Right cardiac atrium (tissue), 5 donors: ENCODE results near the gene AIFM3. TPM values are rescaled to one million over a fixed set of nuclear protein-coding genes. Genes with fewer than 3 reads are reported as not detected.
"Not testable (repeated sequence)": the region's sequence is repeated elsewhere in the genome, so short reads cannot be mapped to it uniquely, and the experiment has no call there.

Experiments used
- ATAC-seq, 2 donors: fragments of 200-7000 bp; cut with Tn5 transposase; one replicate each; pipeline versions ENCODE4 v1.8.0 to v1.9.1; 2020; ENCODE audit warnings: moderate library complexity in 2 of 2, mild to moderate bottlenecking in 1 of 2
- DNase-seq, 3 donors: peaks; one replicate each; pipeline ENCODE4 v3.0.0-alpha.2; 2020
- H3K27ac ChIP-seq: one replicate; pipeline ENCODE4 v1.5.1; 2013; ENCODE audit warnings: mild to moderate bottlenecking, low read length, control low read depth, moderate library complexity
- H3K27me3 ChIP-seq: one replicate; pipeline ENCODE4 v1.6.1; 2013; ENCODE audit not compliant: control insufficient read depth, insufficient read depth
- H3K4me1 ChIP-seq: one replicate; pipeline ENCODE4 v1.6.1; 2013; ENCODE audit warnings: low read length; ENCODE audit not compliant: control insufficient read depth, insufficient read depth
- H3K4me3 ChIP-seq: one replicate; pipeline ENCODE4 v1.5.1; 2013; ENCODE audit warnings: low read length, control low read depth
- H3K9me3 ChIP-seq: one replicate; pipeline ENCODE4 v1.6.1; 2013; ENCODE audit warnings: low read length; ENCODE audit not compliant: control insufficient read depth
- WGBS: extraction: QIAGEN DNeasy Blood & Tissue Kit; methylation state at CpG from one replicate; pipeline ENCODE4 v1.1.7; 2013; 5-methylcytosine and 5-hydroxymethylcytosine counted together
- intact Hi-C, 4 donors: fragments of 100-400 bp; cut with DNase I; formaldehyde crosslinking; loops; one replicate each; pipeline versions ENCODE4 v1.11.0 to v1.14.0; 2022 to 2023
- polyA plus RNA-seq: library from polyadenylated mRNA; stranded (reverse); fragments of 200-250 nt; gene quantifications from one replicate; pipeline ENCODE4 v1.2.3, GENCODE V29; 2013
- total RNA-seq, 4 donors: library from RNA; stranded (reverse); fragmentation: NEBNext Ultra II Directional; extraction: Animal tissue kit (Norgen Biotek cat#: 25700); gene quantifications; one replicate each; pipeline ENCODE4 v1.2.1, GENCODE V29; 2021
- donor health status: healthy with polysubstance abuse.
- donor health status: DM: no; HTN: yes; CAD: no.
- donor health status: DM: no; HTN: no; CAD: no.
- donor health status: DM: no; HTN: yes; CAD: no; lungs with severe emphysema.
- donor health status: DM: yes; HTN: yes; CAD: no.

Gene AIFM3
- total and polyA plus RNA-seq, 5 donors, result 1.0 to 2.1 (median 1.4) TPM

DNA sequence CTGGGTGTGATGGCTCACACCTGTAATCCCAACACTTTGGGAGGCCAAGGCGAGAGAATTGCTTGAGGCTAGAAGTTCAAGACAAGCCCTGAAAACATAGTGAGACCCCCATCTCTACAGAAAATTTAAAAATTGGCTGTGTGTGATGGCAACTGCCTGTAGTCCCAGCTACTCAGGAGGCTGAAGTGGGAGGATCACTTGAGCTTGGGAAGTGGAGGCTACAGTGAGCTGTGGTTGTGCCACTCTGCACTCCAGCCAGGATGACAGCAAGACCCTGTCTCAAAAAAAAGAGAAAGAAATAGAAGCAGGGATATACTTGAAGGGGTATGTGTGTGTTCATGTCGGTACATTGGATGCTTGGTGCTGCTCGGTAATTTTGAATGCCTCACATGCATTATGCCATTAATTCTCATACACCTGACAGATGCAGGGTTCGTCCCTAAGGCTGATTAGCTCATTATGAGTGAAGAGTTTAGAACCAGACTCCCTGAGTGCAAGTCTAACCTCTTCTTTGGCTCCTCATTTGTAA is 35.9 kb upstream of the AIFM3 start:
- Histone ChIP-seq H3K4me3 (no peak overlapping the region), H3K27me3 (no peaks in the 10 kb centered on the region), H3K27ac (no peak overlapping the region), H3K9me3 (no peaks in the 10 kb centered on the region), H3K4me1 (peaks cover 3% of the 10 kb centered on the region)
- ATAC-seq (no peak), DNase-seq (no peak)
- whole genome bisulfite sequencing, result 94% methylated on average over 4 of the region's 4 CpGs
- intact Hi-C loops, result no loop called here

DNA sequence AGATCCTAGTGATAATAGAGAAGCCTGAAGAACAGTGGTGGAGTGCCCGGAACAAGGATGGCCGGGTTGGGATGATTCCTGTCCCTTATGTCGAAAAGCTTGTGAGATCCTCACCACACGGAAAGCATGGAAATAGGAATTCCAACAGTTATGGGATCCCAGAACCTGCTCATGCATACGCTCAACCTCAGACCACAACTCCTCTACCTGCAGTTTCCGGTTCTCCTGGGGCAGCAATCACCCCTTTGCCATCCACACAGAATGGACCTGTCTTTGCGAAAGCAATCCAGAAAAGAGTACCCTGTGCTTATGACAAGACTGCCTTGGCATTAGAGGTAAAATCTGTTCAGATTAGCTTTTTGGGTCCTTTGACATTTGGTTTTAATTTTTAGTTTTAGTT is 33.1 kb upstream of the AIFM3 start:
- Histone ChIP-seq H3K4me1 (peaks cover 11% of the 10 kb centered on the region), H3K4me3 (no peak overlapping the region), H3K27me3 (no peaks in the 10 kb centered on the region), H3K9me3 (no peaks in the 10 kb centered on the region), H3K27ac (no peak overlapping the region)
- intact Hi-C loops, result no loop called here
- ATAC-seq (no peak), DNase-seq (no peak)
- WGBS, result 91% methylated on average over 7 of the region's 7 CpGs

DNA sequence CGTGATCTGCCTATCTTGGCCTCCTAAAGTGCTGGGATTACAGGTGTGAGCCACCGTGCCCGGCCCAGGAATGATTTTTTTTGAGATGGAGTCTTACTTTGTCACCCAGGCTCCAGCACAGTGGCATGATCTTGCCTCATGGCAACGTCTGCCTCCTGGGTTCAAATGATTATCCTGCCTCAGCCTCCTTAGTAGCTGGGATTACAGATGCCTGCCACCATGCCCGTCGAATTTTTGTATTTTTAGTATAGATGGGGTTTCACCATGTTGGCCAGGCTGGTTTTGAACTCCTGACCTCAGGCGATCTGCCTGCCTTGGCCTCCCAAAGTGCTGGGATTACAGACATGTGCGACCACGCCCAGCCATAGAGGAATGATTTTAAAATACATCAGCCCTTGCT is 32.0 kb upstream of the AIFM3 start:
- ATAC-seq, H3K27me3 ChIP-seq, H3K9me3 ChIP-seq, DNase-seq, H3K27ac ChIP-seq, H3K4me3 ChIP-seq, intact Hi-C loops: not testable (repeated sequence)
- WGBS, result 91% methylated on average over 9 of the region's 9 CpGs
- peaks cover 11% of the 10 kb centered on the region for H3K4me1 ChIP-seq

DNA sequence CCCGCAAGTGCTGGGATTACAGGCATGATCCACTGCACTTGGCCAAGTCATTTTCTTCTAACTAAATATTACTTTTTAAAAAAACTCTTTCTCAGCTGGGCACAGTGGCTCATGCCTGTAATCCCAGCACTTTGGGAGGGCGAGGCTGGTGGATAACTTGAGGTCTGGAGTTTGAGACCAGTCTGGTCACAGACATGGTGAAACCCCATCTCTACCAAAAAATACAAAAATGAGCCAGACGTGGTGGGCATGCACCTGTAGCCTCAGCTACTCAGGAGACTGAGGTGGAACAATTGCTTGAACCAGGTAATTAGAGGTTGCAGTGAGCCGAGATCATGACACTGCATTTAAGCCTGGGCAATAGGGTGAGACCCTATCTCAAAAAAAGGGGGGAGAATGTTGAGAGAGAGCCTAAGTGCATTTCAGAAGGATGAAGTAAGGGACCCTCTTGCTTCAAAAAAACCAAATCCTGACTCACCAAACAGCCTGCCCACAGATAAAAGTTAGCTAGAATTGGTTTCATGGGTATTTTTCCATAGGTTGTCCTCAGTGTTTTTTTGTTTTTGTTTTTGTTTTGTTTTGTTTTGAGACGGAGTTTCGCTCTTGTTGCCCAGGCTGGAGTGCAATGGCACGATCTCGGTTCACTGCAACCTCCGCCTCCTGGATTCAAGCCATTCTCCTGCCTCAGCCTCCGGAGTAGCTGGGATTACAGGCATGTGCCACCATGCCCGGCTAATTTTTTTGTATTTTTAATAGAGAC is 31.1 kb upstream of the AIFM3 start:
- H3K27me3 ChIP-seq, ATAC-seq, H3K4me3 ChIP-seq, intact Hi-C loops, H3K27ac ChIP-seq, H3K9me3 ChIP-seq, DNase-seq: not testable (repeated sequence)
- 82% methylated on average over 11 of the region's 11 CpGs for WGBS
- H3K4me1 ChIP-seq, result peaks cover 11% of the 10 kb centered on the region

DNA sequence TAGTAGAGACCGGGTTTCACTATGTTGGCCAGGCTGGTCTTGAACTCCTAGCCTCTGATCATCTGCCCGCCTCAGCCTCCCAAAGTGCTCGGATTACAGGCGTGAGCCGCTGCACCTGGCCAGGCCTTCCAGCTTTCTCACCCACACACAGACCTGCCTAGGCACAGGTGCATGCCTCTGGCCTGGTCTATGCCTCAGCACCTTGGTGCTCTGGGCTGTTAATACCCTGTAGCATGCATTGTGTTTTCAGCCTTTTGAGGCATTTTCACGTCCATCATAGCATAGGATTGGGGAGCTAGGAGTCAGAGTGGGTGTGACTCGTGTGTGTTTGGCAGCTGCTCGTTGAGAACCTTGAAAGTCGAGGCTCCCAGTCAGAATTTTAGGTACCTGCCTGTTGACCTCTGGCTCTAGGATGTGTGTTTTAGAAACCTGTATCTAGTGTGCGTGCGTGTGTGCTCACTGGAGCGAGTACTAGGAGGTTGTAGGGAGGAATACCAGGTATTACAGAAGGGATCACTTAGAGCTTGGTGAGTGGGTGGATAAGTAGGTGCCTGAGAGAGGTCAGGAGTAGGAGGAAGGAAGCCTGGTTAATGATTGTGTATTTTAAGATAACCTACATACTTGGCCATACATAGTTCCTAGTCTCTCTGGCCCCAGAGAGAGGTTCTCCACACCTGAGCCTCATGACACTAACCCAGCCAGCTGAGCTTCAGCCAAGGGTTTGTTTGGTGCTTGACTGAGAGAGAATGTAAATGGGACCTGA is 29.8 kb upstream of the AIFM3 start:
- H3K27me3 ChIP-seq, result no peaks in the 10 kb centered on the region
- no peak for DNase-seq
- H3K4me1 ChIP-seq, result peaks cover 11% of the 10 kb centered on the region
- H3K9me3 ChIP-seq, result no peaks in the 10 kb centered on the region
- peak; percentile 25 to 36 for ATAC-seq
- 72% methylated on average over 12 of the region's 12 CpGs for WGBS
- no peak overlapping the region for H3K4me3 ChIP-seq
- H3K27ac ChIP-seq, result no peak overlapping the region
- intact Hi-C loops, result no loop called here

DNA sequence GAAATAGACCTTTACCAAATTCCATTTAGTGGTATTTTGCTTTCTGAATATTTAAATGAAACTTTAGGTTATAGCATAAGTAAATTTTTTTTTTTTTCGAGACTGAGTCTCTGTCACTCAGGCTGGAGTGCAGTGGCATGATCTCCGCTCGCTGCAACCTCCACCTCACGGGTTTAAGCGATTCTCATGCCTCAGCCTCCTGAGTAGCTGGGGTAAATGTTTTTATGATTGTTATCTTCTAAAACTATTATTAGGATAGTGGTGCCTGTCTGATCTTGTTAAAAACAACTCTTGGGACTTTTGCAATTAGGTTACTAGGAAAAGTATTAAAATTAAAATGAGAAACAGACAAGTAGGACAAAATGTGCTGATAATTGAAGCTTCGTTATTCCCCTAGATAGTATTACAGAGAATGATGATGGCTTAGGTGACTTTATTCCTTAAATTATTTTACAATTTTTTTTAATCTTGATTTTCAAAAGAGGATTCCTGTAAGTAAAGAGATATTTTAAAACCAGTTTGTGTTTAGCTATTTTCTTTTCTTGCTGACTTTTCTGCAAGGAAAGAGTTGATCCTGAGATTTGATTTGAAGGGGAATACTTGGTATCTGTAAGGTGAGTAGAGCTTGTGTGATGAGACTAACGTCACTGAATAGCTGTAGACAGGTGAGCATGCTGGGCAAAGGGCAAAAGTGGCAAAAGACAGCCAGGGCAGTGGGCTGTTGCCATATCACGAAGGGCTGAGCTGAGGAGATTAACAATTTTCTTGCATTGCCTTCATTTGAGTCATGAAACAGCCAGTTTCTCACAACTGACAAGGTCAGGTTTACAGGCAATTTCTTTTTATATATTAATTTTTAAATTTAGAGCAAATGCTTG is 29.0 kb upstream of the AIFM3 start:
- DNase-seq (no peak), ATAC-seq (no peak)
- H3K27ac ChIP-seq, result no peak overlapping the region
- intact Hi-C loops, result no loop called here
- H3K4me3 ChIP-seq, result no peak overlapping the region
- 82% methylated on average over 8 of the region's 8 CpGs for WGBS
- H3K27me3 ChIP-seq, result no peaks in the 10 kb centered on the region
- peaks cover 11% of the 10 kb centered on the region for H3K4me1 ChIP-seq
- H3K9me3 ChIP-seq, result no peaks in the 10 kb centered on the region

DNA sequence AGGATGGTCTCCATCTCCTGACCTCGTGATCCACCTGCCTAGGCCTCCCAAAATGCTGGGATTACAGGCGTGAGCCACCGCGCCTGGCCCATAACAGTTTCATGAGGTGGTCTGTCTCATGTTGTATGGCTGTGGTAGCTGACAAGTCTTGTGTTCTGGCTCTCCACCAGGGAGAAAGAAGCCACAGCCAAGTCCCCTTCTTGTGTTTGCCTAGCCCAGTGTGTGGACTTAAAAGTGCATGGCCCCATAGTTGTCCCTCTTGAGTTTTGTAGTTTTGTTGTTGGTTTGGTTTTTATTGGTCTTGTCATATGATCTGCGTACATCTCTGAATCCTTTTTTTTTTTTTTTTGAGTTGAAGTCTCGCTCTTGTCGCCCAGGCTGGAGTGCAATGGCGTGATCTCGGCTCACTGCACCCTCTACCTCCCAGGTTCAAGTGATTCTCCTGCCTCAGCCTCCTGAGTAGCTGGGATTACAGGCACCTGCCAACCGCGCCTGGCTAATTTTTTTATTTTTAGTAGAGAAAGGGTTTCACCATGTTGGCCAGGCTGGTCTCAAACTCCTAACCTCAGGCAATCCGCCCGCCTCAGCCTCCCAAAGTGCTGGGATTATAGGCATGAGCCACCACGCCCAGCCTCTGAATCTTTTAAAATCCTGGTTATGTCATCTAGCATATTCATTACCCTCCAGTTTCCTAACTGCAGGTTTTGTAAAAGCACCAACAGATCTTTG is 27.4 kb upstream of the AIFM3 start:
- H3K9me3 ChIP-seq, ATAC-seq, H3K27me3 ChIP-seq, H3K4me3 ChIP-seq, H3K27ac ChIP-seq, DNase-seq, intact Hi-C loops: not testable (repeated sequence)
- H3K4me1 ChIP-seq, result peaks cover 11% of the 10 kb centered on the region
- 94% methylated on average over 14 of the region's 14 CpGs for WGBS

DNA sequence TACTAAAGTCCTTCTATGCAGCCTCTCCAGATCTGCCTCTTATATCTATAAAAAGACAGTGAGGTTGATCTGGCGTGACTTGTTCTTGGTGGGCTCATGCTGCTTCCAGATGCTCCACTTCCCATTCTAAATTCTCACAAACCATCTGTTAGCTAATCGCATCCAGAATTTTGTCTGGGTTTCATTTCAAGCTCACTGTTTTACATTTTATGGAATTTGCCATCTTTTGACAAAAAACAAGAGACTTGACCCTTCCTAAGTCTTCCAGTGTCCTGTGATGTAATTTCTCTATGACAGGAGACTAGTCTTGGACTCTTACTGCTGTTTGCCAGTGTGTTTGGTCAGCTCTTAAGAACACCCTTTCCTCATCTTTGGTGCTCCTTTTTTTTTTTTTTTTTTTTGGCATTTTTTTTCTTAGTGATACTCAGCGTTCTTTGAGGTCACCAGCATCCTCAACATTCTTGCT is 26.8 kb upstream of the AIFM3 start:
- DNase-seq (no peak), ATAC-seq (no peak)
- Histone ChIP-seq H3K9me3 (no peaks in the 10 kb centered on the region), H3K27me3 (no peaks in the 10 kb centered on the region), H3K27ac (no peak overlapping the region), H3K4me3 (no peak overlapping the region), H3K4me1 (peaks cover 11% of the 10 kb centered on the region)
- 67% methylated on average over 3 of the region's 3 CpGs for WGBS
- intact Hi-C loops, result no loop called here

DNA sequence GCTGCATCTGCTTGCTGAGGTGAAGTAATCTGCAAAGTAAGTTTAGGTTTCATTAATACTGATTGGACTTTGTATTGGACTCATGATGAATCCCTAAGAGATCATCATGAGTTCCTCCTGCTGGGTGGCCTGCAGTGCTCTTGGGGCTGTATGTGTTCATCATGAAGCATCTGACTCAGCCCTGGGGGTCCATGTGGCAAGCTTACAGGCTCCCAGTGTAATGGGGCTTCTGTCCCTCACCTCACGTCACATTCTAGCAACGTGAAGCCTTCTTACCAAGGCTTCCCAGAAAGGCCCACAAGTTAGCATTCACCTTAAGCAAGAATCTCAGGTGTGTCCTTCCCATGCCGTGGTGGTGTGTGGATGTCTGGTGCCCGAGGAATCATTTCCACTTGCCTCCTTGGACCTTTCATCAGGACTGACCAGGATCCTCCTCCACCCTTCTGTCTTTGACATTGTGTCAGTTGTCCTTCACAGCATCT is 26.1 kb upstream of the AIFM3 start:
- 80% methylated on average over 4 of the region's 4 CpGs for WGBS
- no peak for ATAC-seq
- no peak for DNase-seq

More for the DNA sequence above, 26.1 kb upstream of the AIFM3 start:
- peaks cover 11% of the 10 kb centered on the region for H3K4me1 ChIP-seq
- H3K27me3 ChIP-seq, result no peaks in the 10 kb centered on the region
- H3K9me3 ChIP-seq, result no peaks in the 10 kb centered on the region
- intact Hi-C loops, result no loop called here
- no peak overlapping the region for H3K4me3 ChIP-seq
- no peak overlapping the region for H3K27ac ChIP-seq
